Right cardiac atrium (tissue), 5 donors: ENCODE measurements around the gene AFDN. TPM values are rescaled to one million over a fixed set of nuclear protein-coding genes. Genes with fewer than 3 reads are reported as not detected.

Source experiments
- ATAC-seq, 2 donors: fragments of 200-7000 bp; cut with Tn5 transposase; one replicate each; pipeline versions ENCODE4 v1.8.0 to v1.9.1; 2020; ENCODE audit warnings: moderate library complexity in 2 of 2, mild to moderate bottlenecking in 1 of 2
- DNase-seq, 3 donors: peaks; one replicate each; pipeline ENCODE4 v3.0.0-alpha.2; 2020
- H3K27ac ChIP-seq: one replicate; pipeline ENCODE4 v1.5.1; 2013; ENCODE audit warnings: mild to moderate bottlenecking, low read length, control low read depth, moderate library complexity
- H3K27me3 ChIP-seq: one replicate; pipeline ENCODE4 v1.6.1; 2013; ENCODE audit not compliant: control insufficient read depth, insufficient read depth
- H3K4me1 ChIP-seq: one replicate; pipeline ENCODE4 v1.6.1; 2013; ENCODE audit warnings: low read length; ENCODE audit not compliant: control insufficient read depth, insufficient read depth
- H3K4me3 ChIP-seq: one replicate; pipeline ENCODE4 v1.5.1; 2013; ENCODE audit warnings: low read length, control low read depth
- H3K9me3 ChIP-seq: one replicate; pipeline ENCODE4 v1.6.1; 2013; ENCODE audit warnings: low read length; ENCODE audit not compliant: control insufficient read depth
- WGBS: extraction: QIAGEN DNeasy Blood & Tissue Kit; methylation state at CpG from one replicate; pipeline ENCODE4 v1.1.7; 2013; 5-methylcytosine and 5-hydroxymethylcytosine counted together
- intact Hi-C, 4 donors: fragments of 100-400 bp; cut with DNase I; formaldehyde crosslinking; loops; one replicate each; pipeline versions ENCODE4 v1.11.0 to v1.14.0; 2022 to 2023
- polyA plus RNA-seq: library from polyadenylated mRNA; stranded (reverse); fragments of 200-250 nt; gene quantifications from one replicate; pipeline ENCODE4 v1.2.3, GENCODE V29; 2013
- total RNA-seq, 4 donors: library from RNA; stranded (reverse); fragmentation: NEBNext Ultra II Directional; extraction: Animal tissue kit (Norgen Biotek cat#: 25700); gene quantifications; one replicate each; pipeline ENCODE4 v1.2.1, GENCODE V29; 2021
- donor health status: healthy with polysubstance abuse.
- donor health status: DM: no; HTN: yes; CAD: no.
- donor health status: DM: no; HTN: no; CAD: no.
- donor health status: DM: no; HTN: yes; CAD: no; lungs with severe emphysema.
- donor health status: DM: yes; HTN: yes; CAD: no.

The AFDN gene
- total and polyA plus RNA-seq, 5 donors: 23.0 to 58.0 (median 48.6) TPM

DNA sequence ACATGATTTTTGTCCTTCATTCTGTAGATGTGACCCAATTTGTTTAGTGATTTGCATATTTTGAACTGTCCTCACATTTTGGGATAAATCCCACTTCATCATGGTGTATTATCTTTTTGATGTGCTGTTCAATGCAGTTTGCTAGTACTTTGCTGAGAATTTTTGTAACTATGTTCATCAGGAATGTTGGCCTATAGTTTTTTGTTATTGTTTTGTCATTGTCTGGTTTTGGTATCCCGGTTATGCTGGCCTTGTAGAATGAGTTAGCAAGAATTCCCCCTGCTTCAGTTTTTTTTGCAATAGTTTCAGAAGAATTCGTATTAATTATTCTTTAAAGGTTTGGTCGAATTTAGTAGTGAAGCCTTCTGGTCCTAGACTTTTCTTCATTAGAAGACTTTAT, 182.6 kb downstream of the AFDN start:
- no peaks in the 10 kb centered on the region for H3K4me1 ChIP-seq
- 92% methylated on average over 3 of the region's 3 CpGs for WGBS
- no peak for DNase-seq
- no peak overlapping the region for H3K27ac ChIP-seq
- no peak overlapping the region for H3K4me3 ChIP-seq
- H3K9me3 ChIP-seq: no peaks in the 10 kb centered on the region
- intact Hi-C loops: no loop called here
- no peaks in the 10 kb centered on the region for H3K27me3 ChIP-seq
- ATAC-seq: no peak

DNA sequence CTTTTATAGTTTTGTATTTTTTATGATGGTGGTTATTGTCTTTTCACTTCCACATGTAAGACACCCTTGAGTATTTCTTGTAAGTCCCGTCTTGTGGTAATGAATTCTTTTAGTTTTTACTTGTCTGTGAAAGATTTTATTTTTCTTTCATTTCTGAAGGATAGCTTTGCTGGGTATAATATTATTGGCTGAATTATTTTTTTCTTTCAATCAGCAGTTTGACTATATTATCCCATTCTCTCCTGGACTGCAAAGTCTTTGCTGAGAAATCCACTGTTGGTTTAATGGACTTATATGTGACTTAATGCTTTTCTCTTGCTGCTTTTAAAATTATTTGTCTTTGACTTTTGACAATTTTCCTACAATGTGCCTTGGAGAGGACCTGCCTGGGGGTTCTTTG, 184.6 kb downstream of the AFDN start:
- H3K27ac ChIP-seq: no peak overlapping the region
- WGBS: 93% methylated on average over 1 of the region's 1 CpG
- no peak for DNase-seq
- intact Hi-C loops: no loop called here
- no peak for ATAC-seq
- H3K9me3 ChIP-seq: no peaks in the 10 kb centered on the region
- H3K4me1 ChIP-seq: no peaks in the 10 kb centered on the region
- no peak overlapping the region for H3K4me3 ChIP-seq
- no peaks in the 10 kb centered on the region for H3K27me3 ChIP-seq

- no peak overlapping the region for H3K4me3 ChIP-seq
- 86% methylated on average over 13 of the region's 13 CpGs for WGBS
- DNase-seq: no peak
- intact Hi-C loops: no loop called here
- no peaks in the 10 kb centered on the region for H3K27me3 ChIP-seq
- no peaks in the 10 kb centered on the region for H3K4me1 ChIP-seq
- no peaks in the 10 kb centered on the region for H3K9me3 ChIP-seq
- ATAC-seq: no peak
- no peak overlapping the region for H3K27ac ChIP-seq
Observed at GRCh38 chr6:168012431-168013249, 185.9 kb downstream of the AFDN start.

GRCh38 chr6:168013250-168013915, 186.7 kb downstream of the AFDN start:
- Histone ChIP-seq H3K27me3 (no peaks in the 10 kb centered on the region), H3K4me3 (no peak overlapping the region), H3K4me1 (no peaks in the 10 kb centered on the region), H3K9me3 (no peaks in the 10 kb centered on the region), H3K27ac (no peak overlapping the region)
- WGBS: 77% methylated on average over 7 of the region's 7 CpGs
- DNase-seq (no peak), ATAC-seq (peak in 1 of 2 donors; percentile 29)
- intact Hi-C loops: no loop called here

DNA sequence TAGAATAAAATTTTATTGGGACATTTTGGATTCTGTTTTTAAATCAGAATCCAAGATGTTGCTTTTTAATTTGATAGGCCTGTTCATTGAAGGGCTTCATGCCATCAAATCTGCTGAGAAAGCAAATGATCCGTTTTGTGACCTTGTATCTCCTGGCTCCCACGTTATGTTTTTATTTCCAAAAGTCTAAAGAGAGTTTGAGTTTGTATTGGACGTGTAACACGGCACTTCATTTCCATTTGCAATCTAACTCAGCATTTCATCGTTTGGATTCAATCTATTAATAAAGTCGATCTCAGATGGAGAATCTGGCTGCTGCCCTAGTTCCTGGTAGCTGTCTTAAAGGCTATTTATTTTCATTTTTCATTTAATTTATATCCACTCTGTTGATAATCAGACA, 187.7 kb downstream of the AFDN start:
- H3K4me3 ChIP-seq: no peak overlapping the region
- H3K27me3 ChIP-seq: no peaks in the 10 kb centered on the region
- no peaks in the 10 kb centered on the region for H3K9me3 ChIP-seq
- ATAC-seq: no peak
- no peak overlapping the region for H3K27ac ChIP-seq
- 35% methylated on average over 6 of the region's 6 CpGs for WGBS
- no peaks in the 10 kb centered on the region for H3K4me1 ChIP-seq
- DNase-seq: no peak
- intact Hi-C loops: no loop called here

DNA sequence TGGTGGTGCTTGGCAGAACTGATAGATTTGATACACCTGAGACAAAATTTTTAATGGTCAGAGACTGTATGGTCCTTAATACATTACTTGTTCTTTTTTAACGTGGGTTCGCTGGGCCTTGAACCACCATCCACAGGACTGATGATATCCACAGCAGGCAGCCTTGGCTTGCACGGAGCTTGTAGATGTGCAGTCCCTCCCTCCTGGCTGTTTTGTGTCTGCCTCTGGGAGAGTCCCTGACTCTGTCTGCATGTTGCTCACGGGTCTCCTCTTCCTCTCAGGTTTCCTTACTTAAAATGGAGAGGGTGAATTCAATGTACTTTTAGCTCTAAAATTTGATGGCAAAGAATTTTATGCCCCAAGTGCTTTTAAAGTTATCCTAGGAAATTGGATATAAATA, 188.3 kb downstream of the AFDN start:
- ATAC-seq (no peak), DNase-seq (no peak)
- intact Hi-C loops: no loop called here
- Histone ChIP-seq H3K9me3 (no peaks in the 10 kb centered on the region), H3K27me3 (no peaks in the 10 kb centered on the region), H3K4me1 (no peaks in the 10 kb centered on the region), H3K4me3 (no peak overlapping the region), H3K27ac (no peak overlapping the region)
- WGBS: 72% methylated on average over 4 of the region's 4 CpGs

DNA sequence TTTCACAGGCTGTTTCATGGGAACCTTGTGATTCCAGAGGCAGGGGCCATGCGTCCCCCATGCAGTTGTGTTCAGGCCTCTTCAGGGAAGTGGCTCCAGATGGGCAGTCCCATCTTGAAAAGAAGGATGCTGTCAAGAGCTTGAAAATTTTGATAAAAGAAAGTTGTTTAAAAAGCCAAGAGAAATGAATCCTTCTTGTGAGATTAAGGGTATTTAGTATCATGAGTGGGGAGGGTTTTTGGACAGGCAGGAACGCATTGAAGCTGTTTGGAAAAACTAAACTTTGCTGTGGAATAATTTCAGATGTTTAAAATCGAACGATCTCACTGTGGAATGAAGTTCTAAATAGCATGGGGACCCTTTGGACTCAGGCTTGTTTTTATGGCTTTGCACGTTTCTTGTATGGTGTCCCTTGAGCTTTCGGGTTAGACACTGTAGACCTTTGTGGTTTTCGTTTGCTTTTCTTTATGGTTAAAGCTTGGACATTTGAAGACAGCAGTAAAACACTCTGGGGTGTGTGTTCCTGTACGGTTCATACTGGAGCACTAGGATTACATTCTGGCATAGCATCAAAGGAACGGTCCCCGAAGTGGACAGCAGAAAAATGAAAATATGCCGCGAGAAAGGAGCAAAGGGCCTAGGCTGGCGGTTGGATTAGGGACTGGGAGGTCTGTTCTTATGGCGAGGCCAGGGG, 188.9 kb downstream of the AFDN start:
- Histone ChIP-seq H3K4me1 (no peaks in the 10 kb centered on the region), H3K27me3 (no peaks in the 10 kb centered on the region), H3K4me3 (no peak overlapping the region), H3K9me3 (no peaks in the 10 kb centered on the region), H3K27ac (no peak overlapping the region)
- WGBS: 82% methylated on average over 14 of the region's 14 CpGs
- intact Hi-C loops: no loop called here
- DNase-seq: no peak
- no peak for ATAC-seq

DNA sequence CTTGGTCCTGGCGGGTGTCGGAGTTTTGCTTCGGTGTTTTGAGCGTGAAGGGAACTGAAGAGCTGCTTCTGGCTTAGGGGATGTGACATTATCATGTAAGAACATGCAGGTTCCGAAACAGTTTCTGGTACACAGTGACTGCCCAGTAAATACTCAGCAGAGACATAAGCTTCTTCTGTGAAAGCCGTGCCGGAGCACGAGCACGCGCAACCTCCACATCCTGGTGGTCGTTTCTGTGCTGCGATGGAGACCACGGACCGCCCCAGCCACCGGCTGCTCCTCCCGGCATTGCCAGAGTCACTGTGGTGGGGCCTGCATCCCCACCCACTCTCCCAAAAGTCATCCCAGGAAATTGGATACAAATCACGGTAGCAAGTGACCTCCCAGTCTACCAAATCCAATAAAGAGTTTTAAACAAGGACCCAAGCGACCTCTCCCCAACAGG, 189.5 kb downstream of the AFDN start:
- H3K27me3 ChIP-seq: no peaks in the 10 kb centered on the region
- no peak overlapping the region for H3K27ac ChIP-seq
- H3K4me1 ChIP-seq: no peaks in the 10 kb centered on the region
- H3K9me3 ChIP-seq: no peaks in the 10 kb centered on the region
- ATAC-seq (no peak), DNase-seq (no peak)
- intact Hi-C loops: no loop called here
- WGBS: 95% methylated on average over 18 of the region's 18 CpGs
- no peak overlapping the region for H3K4me3 ChIP-seq

DNA sequence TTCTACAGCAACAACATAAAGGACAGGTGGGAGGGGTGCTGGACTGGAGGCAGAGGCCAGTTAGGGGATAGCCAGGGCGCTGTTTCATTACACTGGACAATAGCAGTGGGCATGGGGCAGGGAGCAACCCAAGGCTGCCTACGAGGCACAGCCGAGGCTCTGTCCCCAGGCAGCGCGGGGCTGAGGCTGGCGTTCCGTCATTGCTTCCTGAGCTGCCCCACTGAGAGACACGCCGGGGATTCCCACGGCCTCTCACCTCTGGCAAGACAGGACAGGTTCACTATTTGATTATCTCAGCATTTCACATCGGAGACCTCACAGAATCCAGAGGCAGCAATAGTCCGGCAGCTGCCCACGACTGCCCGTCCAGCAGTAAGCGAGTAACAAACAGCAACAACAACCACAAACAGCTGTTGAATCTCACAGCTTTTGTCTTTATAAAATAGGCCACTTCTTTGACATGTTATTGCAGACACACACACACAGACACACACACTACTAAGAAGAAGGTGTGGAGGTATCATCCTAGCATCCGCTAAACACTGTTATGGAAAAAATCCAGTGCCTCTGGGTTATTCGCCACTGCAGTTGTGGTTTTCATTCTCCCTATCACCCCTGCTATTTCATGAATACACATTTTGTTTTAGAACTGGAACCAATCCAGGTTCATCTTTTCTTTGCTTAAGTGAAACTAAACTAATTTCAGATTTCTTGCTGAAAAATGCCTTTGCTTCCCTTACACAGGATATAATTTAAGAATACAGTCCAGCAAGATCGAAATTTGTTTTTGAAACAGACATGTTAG, 190.2 kb downstream of the AFDN start:
- no peaks in the 10 kb centered on the region for H3K27me3 ChIP-seq
- H3K9me3 ChIP-seq: no peaks in the 10 kb centered on the region
- DNase-seq (no peak), ATAC-seq (peak in 1 of 2 donors; percentile 36)
- no peak overlapping the region for H3K4me3 ChIP-seq
- WGBS: 71% methylated on average over 18 of the region's 18 CpGs
- no peak overlapping the region for H3K27ac ChIP-seq
- no peaks in the 10 kb centered on the region for H3K4me1 ChIP-seq
- intact Hi-C loops: no loop called here

DNA sequence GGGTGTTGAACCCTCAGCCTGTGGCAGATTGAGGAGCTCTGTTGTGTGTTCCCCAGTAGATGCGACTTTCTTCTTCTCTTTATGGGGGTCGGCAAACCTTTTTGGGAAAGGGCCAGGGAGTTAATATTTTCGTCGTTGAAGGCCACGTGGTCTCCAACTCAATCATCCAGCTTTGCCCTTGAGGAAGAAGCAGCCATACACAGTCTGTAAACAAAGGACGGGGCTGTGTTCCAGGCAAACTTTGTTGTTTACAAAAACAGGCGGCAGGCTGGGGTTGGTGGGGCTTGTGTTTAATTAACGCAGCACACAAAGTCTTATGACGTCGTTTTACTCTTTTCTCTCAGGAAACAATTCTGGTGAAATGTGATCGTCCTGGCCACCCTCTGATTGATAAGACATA, 190.9 kb downstream of the AFDN start:
- no peak for DNase-seq
- H3K9me3 ChIP-seq: no peaks in the 10 kb centered on the region
- no peaks in the 10 kb centered on the region for H3K27me3 ChIP-seq
- no peak overlapping the region for H3K4me3 ChIP-seq
- no peak for ATAC-seq
- H3K4me1 ChIP-seq: no peaks in the 10 kb centered on the region
- WGBS: 56% methylated on average over 11 of the region's 11 CpGs
- H3K27ac ChIP-seq: no peak overlapping the region
- intact Hi-C loops: no loop called here
